ENCODE results near the gene ALOXE3. TPM values are rescaled to one million over a fixed set of nuclear protein-coding genes. Genes with fewer than 3 reads are reported as not detected.

ALOXE3 gene
- total and polyA plus RNA-seq, 2 of the 8 experiments (the other 6 are each of a cell fraction or from before 2014, with no cell fraction given): 0.26 TPM; not detected in 1

DNA sequence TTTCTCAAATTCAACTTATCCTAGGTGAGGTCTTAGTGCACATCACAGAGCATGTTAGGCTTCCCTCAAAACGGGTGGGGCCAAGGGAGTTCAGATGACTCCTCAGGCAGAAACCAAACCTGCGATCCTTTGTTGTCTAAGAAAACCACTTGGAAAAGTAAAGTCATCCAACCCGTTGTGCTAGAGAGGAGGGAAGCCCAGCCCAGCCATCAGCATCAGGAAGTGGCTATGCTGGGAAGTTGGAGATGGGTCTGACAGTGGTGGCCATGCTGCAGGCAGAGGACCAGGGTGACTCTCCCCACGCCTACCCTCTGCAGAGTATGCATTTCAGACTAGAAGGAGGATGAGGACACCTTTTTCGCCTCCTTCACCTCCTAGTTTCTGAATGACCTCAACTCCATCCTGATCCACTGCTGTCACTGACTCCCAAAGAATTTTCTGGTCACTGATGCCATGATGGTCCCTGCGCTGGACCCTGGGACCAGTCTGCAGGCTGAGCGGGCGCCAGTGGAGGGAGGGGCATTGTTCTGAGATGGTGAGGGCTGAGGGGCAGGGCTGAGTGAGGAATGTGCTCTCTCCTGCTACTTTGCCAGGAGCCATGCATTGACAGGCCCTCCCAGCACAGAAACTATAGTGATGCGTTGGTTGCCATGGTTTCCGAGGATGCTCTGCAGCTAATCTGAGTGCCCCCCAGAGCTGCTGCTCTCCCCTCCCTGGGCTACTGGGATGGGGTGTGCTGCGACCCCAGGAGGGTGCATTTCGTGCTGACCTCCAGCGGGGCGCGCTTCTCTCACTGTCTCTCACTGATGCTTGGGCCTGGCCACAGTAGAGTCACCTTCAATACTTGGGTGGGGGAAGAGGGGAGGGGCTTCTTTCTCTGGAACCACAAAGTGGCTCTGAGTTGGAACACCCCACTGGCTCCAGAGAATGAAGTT lies 51.2 kb downstream of the ALOXE3 start:
- DNase-seq (ENCODE audit: low read depth in 1 of 2, low spot score in 2 of 2) (no peak), FAIRE-seq (no peak)
- H2AFZ ChIP-seq (ENCODE audit: low read length): no peak overlapping the region
- H3K4me1 ChIP-seq (replicated peaks in 1 of 4; ENCODE audit: control insufficient read depth in 3 of 4, insufficient read depth in 4 of 4, low read length in 3 of 4): peaks cover 7 to 24% (median 12%) of the 10 kb centered on the region in 4 experiments
- no peaks in the 10 kb centered on the region for H3K36me3 ChIP-seq (ENCODE audit: control insufficient read depth in 2 of 4, insufficient read depth in 4 of 4, low read length in 3 of 4)
- H3K4ac ChIP-seq (replicated peaks; ENCODE audit: insufficient read length, low read depth, low read length): no peak overlapping the region
- peak overlapping the region; percentile 51; the same call in 1 of the 2 replicates for H3K18ac ChIP-seq (ENCODE audit: extremely low read depth, low read length)
- TF ChIP-seq EGR1 (IDR thresholded peaks at IDR 0.05; ENCODE audit: borderline replicate concordance, low read depth, low read length): no peak
- 0 out of 2 replicates have a peak, but pooled peaks have one; percentile 17 for TF ChIP-seq YY1 (IDR thresholded peaks at IDR 0.05; ENCODE audit: low read depth, low read length)
- H4K20me1 ChIP-seq (replicated peaks in 1 of 2; ENCODE audit: control insufficient read depth in 1 of 2, insufficient read depth in 2 of 2, low read length in 2 of 2): peaks cover 3 to 6% of the 10 kb centered on the region in 2 experiments
- ChIA-PET POLR2A (ENCODE audit: partially characterized antibody) (interaction anchor here (1.7 kb wide), 1 partner anchor 210 kb away, joined by 3 read pairs; the partner anchor contains the start of gene NAA38), CTCF (ENCODE audit: partially characterized antibody) (interaction anchor here (1.2 to 11.6 kb wide), 3 partner anchors 8 to 43 kb away, joined by 3 to 270 read pairs (median 4); no protein-coding TSS in a partner anchor)
- no peak overlapping the region for H2BK20ac ChIP-seq (ENCODE audit: low read length)
- no peak overlapping the region for H3K9ac ChIP-seq (replicated peaks in 1 of 4; ENCODE audit: extremely low read depth in 1 of 4, low read depth in 3 of 4, low read length in 3 of 4)
- H3K23ac ChIP-seq (ENCODE audit: insufficient read length): no peak overlapping the region
- no peak overlapping the region for H4K8ac ChIP-seq (ENCODE audit: extremely low read depth, insufficient read depth, low read length)
- no peak overlapping the region for H3K14ac ChIP-seq (ENCODE audit: insufficient read length)
- H3K23me2 ChIP-seq (ENCODE audit: low read depth, low read length): peaks cover 9% of the 10 kb centered on the region; the same call in 1 of the 2 replicates
- H3K9me3 ChIP-seq (ENCODE audit: insufficient read depth in 2 of 2, low read depth in 1 of 2, low read length in 1 of 2): no peaks in the 10 kb centered on the region
- no peak overlapping the region for H2BK5ac ChIP-seq (ENCODE audit: low read depth, low read length)
- H2BK12ac ChIP-seq (ENCODE audit: low read depth, low read length): no peak overlapping the region
- no peaks in the 10 kb centered on the region; the same call in 1 of the 2 replicates for H3K79me1 ChIP-seq (ENCODE audit: low read depth, low read length)
- no peak overlapping the region for H3K4me3 ChIP-seq (ENCODE audit: extremely low read depth in 1 of 4, insufficient read depth in 2 of 4, low read depth in 3 of 4, low read length in 4 of 4)
- no peak overlapping the region for H3K56ac ChIP-seq (replicated peaks; ENCODE audit: insufficient read length, low read depth, low read length)
- no peak overlapping the region for H3K4me2 ChIP-seq (ENCODE audit: insufficient read depth in 1 of 2, low read depth in 2 of 2, low read length in 2 of 2)
- H3K27me3 ChIP-seq (replicated peaks in 1 of 4; ENCODE audit: control insufficient read depth in 3 of 4, extremely low read depth in 1 of 4, insufficient read depth in 3 of 4, low read length in 3 of 4): peaks cover 18 to 52% (median 42%) of the 10 kb centered on the region in 4 experiments
- H4K5ac ChIP-seq (ENCODE audit: insufficient read length, low read depth, low read length): no peak overlapping the region
- no peaks in the 10 kb centered on the region for H3K79me2 ChIP-seq (ENCODE audit: control insufficient read depth in 1 of 2, insufficient read depth in 2 of 2, low read length in 2 of 2)
- no peak overlapping the region for H4K91ac ChIP-seq (replicated peaks; ENCODE audit: insufficient read length, low read length)
- H2BK15ac ChIP-seq (ENCODE audit: low read length): no peak overlapping the region
- H3K27ac ChIP-seq (ENCODE audit: low read depth, low read length): no peak overlapping the region
- H2AK5ac ChIP-seq (ENCODE audit: low read depth, low read length): peak overlapping the region; percentile 67; the same call in 1 of the 2 replicates
- 68% methylated on average over 15 of the region's 15 CpGs; no CpG with 5 or more reads in 1 of the 2 experiments for WGBS, 2 experiments (ENCODE audit: extremely low coverage in 1 of 2, insufficient coverage in 1 of 2, insufficient read length in 1 of 2, insufficient replicate concordance in 2 of 2, low coverage in 1 of 2, low lambda C conversion rate in 2 of 2, missing lambda C conversion rate in 1 of 2)
- no peak overlapping the region for H2BK120ac ChIP-seq (replicated peaks; ENCODE audit: low read depth, low read length)

Measured in H1 (cell line).